HCT116 (cell line): Measurements from ENCODE around the gene SPOCK3. TPM values are rescaled to one million over a fixed set of nuclear protein-coding genes. Genes with fewer than 3 reads are reported as not detected.

Experiments used
- ATAC-seq: fragments of 200-7000 bp; cut with Tn5 transposase; 2 replicates; pipeline ENCODE4 v1.9.1; 2020; ENCODE audit warnings: mild to moderate bottlenecking, moderate library complexity
- BruUV-seq: library from RNA; stranded (reverse); fragments of 400-500 nt; replicated peaks from 2 replicates; lab custom pipeline; 2021; lab: Mats Ljungman, UMichigan
- CTCF ChIA-PET: fragments of 300-600 bp; sonication (Branson Sonifier 250); formaldehyde crosslinking; loops from one replicate; lab custom pipeline; 2021; ENCODE audit warnings: antibody characterized with exemption; lab: Charles Lee
- POLR2A ChIA-PET: fragments of 300-600, 350-600 bp; sonication (Branson Sonifier 250); formaldehyde crosslinking; loops from one replicate; lab custom pipeline; 2021; ENCODE audit warnings: antibody characterized with exemption; lab: Charles Lee
- RAD21 ChIA-PET, 2 experiments: fragments of 300-600 bp; sonication (Branson Sonifier 250); formaldehyde crosslinking; loops; one replicate each; lab custom pipeline; 2023; ENCODE audit warnings: low total read pairs in 2 of 2; ENCODE audit not compliant: uncharacterized antibody in 2 of 2, unreplicated experiment in 2 of 2, low non-redundant PET in 1 of 2; lab: Charles Lee
- DNase-seq: peaks from one replicate; pipeline ENCODE4 v3.0.0-alpha.2; 2010; ENCODE audit warnings: low read depth, low spot score
- H2AFZ ChIP-seq: fragments of 200-600 bp; shearing (Covaris generic), sonication (generic); 2 replicates; pipeline ENCODE4 v1.6.1; 2017; ENCODE audit warnings: low read depth, mixed run types, mixed read lengths, antibody characterized with exemption, low read length; ENCODE audit not compliant: poor library complexity, severe bottlenecking
- H3K27ac ChIP-seq: 2 replicates; pipeline ENCODE4 v1.5.1; 2012; ENCODE audit warnings: low read depth, low read length
- H3K27me3 ChIP-seq: fragments of 200-600 bp; sonication (generic); 2 replicates; pipeline ENCODE4 v1.6.1; 2016; ENCODE audit warnings: mixed run types, low read length, mixed read lengths; ENCODE audit not compliant: insufficient read depth
- H3K36me3 ChIP-seq, 2 experiments: fragments of 200-500 bp in 1 of 2; fragments of 200-600 bp in 1 of 2; sonication (Bioruptor generic) in 1 of 2; sonication (generic) in 1 of 2; 2 replicates each; pipeline versions ENCODE4 v1.5.1 to v1.6.1; 2014 to 2016; ENCODE audit warnings: low read length in 2 of 2, inconsistent platforms in 1 of 2, mixed read lengths in 1 of 2, mixed run types in 1 of 2; ENCODE audit not compliant: insufficient read depth in 2 of 2, control insufficient read depth in 1 of 2
- H3K4me1 ChIP-seq, 2 experiments: fragments of 200-600 bp in 1 of 2; sonication (generic) in 1 of 2; 2 replicates each; pipeline versions ENCODE4 v1.5.1 to v1.6.1; 2012 to 2017; ENCODE audit warnings: low read length in 2 of 2, inconsistent platforms in 1 of 2, mild to moderate bottlenecking in 1 of 2, mixed read lengths in 1 of 2, mixed run types in 1 of 2, moderate library complexity in 1 of 2; ENCODE audit not compliant: insufficient read depth in 2 of 2, control insufficient read depth in 1 of 2
- H3K4me2 ChIP-seq: fragments of 200-600 bp; sonication (generic); 2 replicates; pipeline ENCODE4 v1.6.1; 2017; ENCODE audit warnings: mixed run types, low read length, mixed read lengths
- H3K4me3 ChIP-seq, 2 experiments: fragments of 200-600 bp in 1 of 2; sonication (generic) in 1 of 2; replicated peaks in 1 of 2; 2 replicates each; pipeline ENCODE4 v1.5.1; 2011 to 2016; ENCODE audit warnings: low read length in 2 of 2, control low read depth in 1 of 2, low read depth in 1 of 2, mild to moderate bottlenecking in 1 of 2, mixed read lengths in 1 of 2, mixed run types in 1 of 2
- H3K79me2 ChIP-seq: fragments of 200-600 bp; sonication (generic); 2 replicates; pipeline ENCODE4 v1.6.1; 2017; ENCODE audit warnings: mild to moderate bottlenecking, mixed run types, low read length, moderate library complexity, mixed read lengths; ENCODE audit not compliant: insufficient read depth
- H3K9ac ChIP-seq: fragments of 200-600 bp; sonication (generic); 2 replicates; pipeline ENCODE4 v1.6.1; 2016; ENCODE audit warnings: low read length, mixed read lengths
- H3K9me2 ChIP-seq: fragments of 200-600 bp; sonication (generic), shearing (Covaris generic); 2 replicates; pipeline ENCODE4 v1.6.1; 2017; ENCODE audit warnings: mixed run types, mild to moderate bottlenecking, moderate library complexity; ENCODE audit not compliant: insufficient read depth
- H3K9me3 ChIP-seq, 2 experiments: fragments of 200-500 bp in 1 of 2; fragments of 200-600 bp in 1 of 2; sonication (Bioruptor generic) in 1 of 2; sonication (generic) in 1 of 2; 2 replicates each; pipeline ENCODE4 v1.6.1; 2014 to 2017; ENCODE audit warnings: low read length in 2 of 2, mixed read lengths in 2 of 2, inconsistent platforms in 1 of 2, low read depth in 1 of 2, mild to moderate bottlenecking in 1 of 2, mixed run types in 1 of 2, moderate library complexity in 1 of 2; ENCODE audit not compliant: control insufficient read depth in 1 of 2, insufficient read depth in 1 of 2
- H4K20me1 ChIP-seq: fragments of 200-600 bp; sonication (generic), shearing (Covaris generic); 2 replicates; pipeline ENCODE4 v1.6.1; 2017; ENCODE audit warnings: mixed run types, mild to moderate bottlenecking, moderate library complexity; ENCODE audit not compliant: insufficient read depth
- CBX3 ChIP-seq: IDR thresholded peaks from 2 replicates; pipeline ENCODE4 v1.6.1; 2012; ENCODE audit warnings: low read depth
- CEBPB ChIP-seq: IDR thresholded peaks from 2 replicates; pipeline ENCODE4 v1.6.1; 2012; ENCODE audit warnings: low read depth
- EZH2 ChIP-seq: fragments of 200-600 bp; sonication (generic); IDR thresholded peaks from 2 replicates; pipeline ENCODE4 v1.6.1; 2017; ENCODE audit warnings: antibody characterized with exemption, mixed run types
- JUND ChIP-seq: IDR thresholded peaks from 2 replicates; pipeline ENCODE4 v1.6.1; 2012
- MAX ChIP-seq: IDR thresholded peaks from 2 replicates; pipeline ENCODE4 v1.6.1; 2012
- POLR2A ChIP-seq: IDR thresholded peaks from 2 replicates; pipeline ENCODE4 v1.7.0; 2011; ENCODE audit warnings: borderline replicate concordance; ENCODE audit not compliant: insufficient read depth, insufficient read length; ENCODE audit errors: extremely low read depth
- RAD21 ChIP-seq: IDR thresholded peaks from 2 replicates; pipeline ENCODE4 v1.6.1; 2012; ENCODE audit warnings: low read depth, mild to moderate bottlenecking
- REST ChIP-seq: IDR thresholded peaks from 2 replicates; pipeline ENCODE4 v1.6.1; 2012; ENCODE audit warnings: low read depth
- SIN3A ChIP-seq: IDR thresholded peaks from 2 replicates; pipeline ENCODE4 v1.6.1; 2012; ENCODE audit warnings: low read depth
- SP1 ChIP-seq: IDR thresholded peaks from 2 replicates; pipeline ENCODE4 v1.6.1; 2012; ENCODE audit warnings: low read depth
- SRF ChIP-seq: IDR thresholded peaks from 2 replicates; pipeline ENCODE4 v1.6.1; 2012; ENCODE audit warnings: low read depth
- TCF7L2 ChIP-seq: IDR thresholded peaks from 2 replicates; pipeline ENCODE4 v1.7.0; 2011; ENCODE audit warnings: borderline replicate concordance, inconsistent platforms; ENCODE audit not compliant: insufficient read depth, insufficient read length; ENCODE audit errors: extremely low read depth
- ZBTB33 ChIP-seq: IDR thresholded peaks from 2 replicates; pipeline ENCODE4 v1.6.1; 2011; ENCODE audit warnings: mild to moderate bottlenecking, low read length, moderate library complexity; ENCODE audit not compliant: insufficient replicate concordance; ENCODE audit errors: extremely low read depth
- ZNF274 ChIP-seq: fragments of 200-500 bp; sonication (Bioruptor generic); IDR thresholded peaks from 2 replicates; pipeline ENCODE4 v1.6.1; 2014; ENCODE audit warnings: mild to moderate bottlenecking, low read depth, low read length, inconsistent platforms
- intact Hi-C: fragments of 100-400 bp; cut with micrococcal nuclease; formaldehyde crosslinking; loops from 2 replicates; pipeline ENCODE4 v1.10.0; 2022
- total RNA-seq: library from RNA; stranded (reverse); gene quantifications from one replicate; pipeline ENCODE4 v1.2.1, GENCODE V29; 2021; ENCODE audit not compliant: unreplicated experiment

SPOCK3 gene
- total RNA-seq, 1 experiment from 2014 or later: 1.7 TPM

DNA sequence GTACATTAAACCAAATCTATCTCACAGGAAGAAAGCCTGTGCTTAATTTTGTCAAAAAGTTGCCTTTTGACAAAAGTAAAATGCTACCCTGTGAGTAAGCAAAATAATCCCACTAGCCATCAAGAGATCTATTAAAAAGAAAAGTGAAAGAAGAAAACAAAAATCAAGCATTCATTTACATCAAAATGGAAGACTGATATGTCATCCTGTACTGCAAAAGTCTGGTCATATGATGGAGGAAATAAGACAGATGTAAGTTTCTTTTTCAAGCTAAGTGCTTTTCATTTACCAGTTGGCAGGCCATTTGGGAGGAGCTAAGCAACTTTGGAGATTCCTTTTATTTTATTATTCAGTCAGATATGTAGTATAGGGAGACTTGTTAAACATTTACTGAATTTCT lies 387.4 kb downstream of the SPOCK3 start:
- Histone ChIP-seq H3K4me3 (no peak overlapping the region), H3K4me2 (no peak overlapping the region), H4K20me1 (no peaks in the 10 kb centered on the region), H3K9me3 (no peaks in the 10 kb centered on the region), H3K27ac (no peak overlapping the region), H3K4me1 (no peaks in the 10 kb centered on the region), H2AFZ (no peak overlapping the region), H3K9ac (no peak overlapping the region), H3K9me2 (no peaks in the 10 kb centered on the region), H3K36me3 (no peaks in the 10 kb centered on the region), H3K79me2 (no peaks in the 10 kb centered on the region), H3K27me3 (no peaks in the 10 kb centered on the region)
- no TSS peak for BruUV-seq
- DNase-seq (no peak), ATAC-seq (no peak)
- CTCF ChIA-PET: no interaction called here
- RAD21 ChIA-PET: no interaction called here
- no peak for TF ChIP-seq SP1
- TF ChIP-seq SRF: no peak
- TF ChIP-seq ZBTB33: no peak
- no peak for TF ChIP-seq ZNF274
- TF ChIP-seq CEBPB: no peak
- POLR2A ChIA-PET: no interaction called here
- intact Hi-C loops: no loop called here

GRCh38 chr4:166842795-166843261 lies 391.5 kb downstream of the SPOCK3 start:
- no peak overlapping the region for H3K9ac ChIP-seq
- no peaks in the 10 kb centered on the region for H3K9me2 ChIP-seq
- intact Hi-C loops: no loop called here
- no peaks in the 10 kb centered on the region for H3K79me2 ChIP-seq
- CTCF ChIA-PET: no interaction called here
- H3K36me3 ChIP-seq: no peaks in the 10 kb centered on the region
- H3K9me3 ChIP-seq: no peaks in the 10 kb centered on the region
- no peaks in the 10 kb centered on the region for H4K20me1 ChIP-seq
- H3K27me3 ChIP-seq: no peaks in the 10 kb centered on the region
- no peak overlapping the region for H3K27ac ChIP-seq
- RAD21 ChIA-PET: no interaction called here
- no TSS peak for BruUV-seq
- POLR2A ChIA-PET: no interaction called here
- no peak overlapping the region for H3K4me2 ChIP-seq
- H2AFZ ChIP-seq: no peak overlapping the region
- DNase-seq (no peak), ATAC-seq (no peak)
- H3K4me1 ChIP-seq: no peaks in the 10 kb centered on the region
- H3K4me3 ChIP-seq: no peak overlapping the region
- TF ChIP-seq RAD21 (no peak), SIN3A (no peak), ZBTB33 (no peak), POLR2A (no peak), EZH2 (no peak), CBX3 (no peak), CEBPB (no peak), SP1 (no peak), MAX (no peak), TCF7L2 (no peak), REST (no peak), JUND (no peak)
